NB4 (cell line): ENCODE results near the gene BTBD16.

Experiments
- DNase-seq: peaks from one replicate; pipeline ENCODE4 v3.0.0; 2010; ENCODE audit warnings: low read depth
- H3K4me3 ChIP-seq: one replicate; pipeline ENCODE4 v1.5.1; 2011; ENCODE audit warnings: mild to moderate bottlenecking, low read depth, low read length, moderate library complexity
- MAX ChIP-seq: IDR thresholded peaks from 2 replicates; pipeline ENCODE4 v1.6.1; 2011; ENCODE audit warnings: low read depth, low read length
- MYC ChIP-seq: IDR thresholded peaks from 2 replicates; pipeline ENCODE4 v1.6.1; 2011; ENCODE audit warnings: low read depth, low read length
- POLR2A ChIP-seq: IDR thresholded peaks from 2 replicates; pipeline ENCODE4 v1.6.1; 2011; ENCODE audit warnings: mild to moderate bottlenecking; ENCODE audit not compliant: insufficient read length; ENCODE audit errors: extremely low read depth
- TF ChIP-seq, protein P1 (sequence below): IDR thresholded peaks from one replicate; pipeline ENCODE4 v1.5.1; 2012; ENCODE audit warnings: low read depth, low read length

The BTBD16 gene

DNA sequence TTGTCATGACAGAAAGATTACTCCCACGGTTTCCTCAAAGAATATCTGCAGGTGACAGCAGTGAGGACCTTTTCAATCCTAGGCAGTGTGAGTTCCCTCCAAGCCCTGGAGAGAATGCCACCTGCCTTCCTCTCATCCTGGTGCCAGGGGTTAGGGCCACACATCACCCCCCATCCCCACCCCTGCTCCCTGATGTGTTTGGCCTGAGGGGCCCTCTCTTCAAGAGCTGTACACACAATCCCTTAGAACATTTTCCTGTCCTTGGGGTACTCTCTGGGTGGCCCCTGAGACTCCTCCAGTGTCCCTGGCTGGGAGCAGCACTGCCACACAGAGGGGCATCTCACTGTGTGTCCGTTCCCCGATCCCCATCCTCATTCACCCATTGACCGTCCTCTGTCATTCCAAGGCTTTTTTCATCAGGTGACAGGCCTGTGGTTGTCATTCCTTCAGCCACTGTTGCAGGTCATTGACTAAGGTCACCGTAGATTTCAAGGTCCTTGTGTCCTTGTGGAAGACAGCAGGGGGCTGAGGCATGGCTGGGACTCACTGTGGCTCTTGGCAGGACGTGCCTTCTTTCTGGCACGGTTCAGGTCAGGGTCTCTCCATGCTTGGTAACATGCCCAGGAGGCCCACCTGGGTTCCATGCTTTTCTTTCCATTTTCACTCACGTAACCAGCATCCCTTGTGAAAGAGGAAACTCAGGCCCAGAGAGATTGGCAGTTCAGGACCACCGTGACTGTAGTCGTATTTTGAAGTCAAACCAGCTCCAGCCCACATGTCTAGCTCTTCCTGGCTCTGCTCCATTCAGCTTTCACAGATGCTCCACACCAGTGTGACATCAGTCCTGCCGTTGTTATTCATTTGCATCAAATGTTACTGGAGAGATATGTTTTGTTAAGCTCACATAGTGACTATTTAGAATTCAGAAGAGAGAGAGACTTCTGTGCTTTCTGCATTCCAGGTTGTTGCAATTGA is 26.8 kb upstream of the BTBD16 start:
- TF ChIP-seq, protein P1, sequence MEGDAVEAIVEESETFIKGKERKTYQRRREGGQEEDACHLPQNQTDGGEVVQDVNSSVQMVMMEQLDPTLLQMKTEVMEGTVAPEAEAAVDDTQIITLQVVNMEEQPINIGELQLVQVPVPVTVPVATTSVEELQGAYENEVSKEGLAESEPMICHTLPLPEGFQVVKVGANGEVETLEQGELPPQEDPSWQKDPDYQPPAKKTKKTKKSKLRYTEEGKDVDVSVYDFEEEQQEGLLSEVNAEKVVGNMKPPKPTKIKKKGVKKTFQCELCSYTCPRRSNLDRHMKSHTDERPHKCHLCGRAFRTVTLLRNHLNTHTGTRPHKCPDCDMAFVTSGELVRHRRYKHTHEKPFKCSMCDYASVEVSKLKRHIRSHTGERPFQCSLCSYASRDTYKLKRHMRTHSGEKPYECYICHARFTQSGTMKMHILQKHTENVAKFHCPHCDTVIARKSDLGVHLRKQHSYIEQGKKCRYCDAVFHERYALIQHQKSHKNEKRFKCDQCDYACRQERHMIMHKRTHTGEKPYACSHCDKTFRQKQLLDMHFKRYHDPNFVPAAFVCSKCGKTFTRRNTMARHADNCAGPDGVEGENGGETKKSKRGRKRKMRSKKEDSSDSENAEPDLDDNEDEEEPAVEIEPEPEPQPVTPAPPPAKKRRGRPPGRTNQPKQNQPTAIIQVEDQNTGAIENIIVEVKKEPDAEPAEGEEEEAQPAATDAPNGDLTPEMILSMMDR = no peak
- no peak for TF ChIP-seq MAX
- TF ChIP-seq MYC = no peak
- TF ChIP-seq POLR2A = no peak
- H3K4me3 ChIP-seq = no peak overlapping the region
- no peak for DNase-seq

GRCh38 chr10:122245136-122245535 is 26.0 kb upstream of the BTBD16 start:
- no peak overlapping the region for H3K4me3 ChIP-seq
- no peak for DNase-seq
- TF ChIP-seq MAX (no peak), MYC (no peak), POLR2A (no peak)
- TF ChIP-seq, protein P1 = no peak

DNA sequence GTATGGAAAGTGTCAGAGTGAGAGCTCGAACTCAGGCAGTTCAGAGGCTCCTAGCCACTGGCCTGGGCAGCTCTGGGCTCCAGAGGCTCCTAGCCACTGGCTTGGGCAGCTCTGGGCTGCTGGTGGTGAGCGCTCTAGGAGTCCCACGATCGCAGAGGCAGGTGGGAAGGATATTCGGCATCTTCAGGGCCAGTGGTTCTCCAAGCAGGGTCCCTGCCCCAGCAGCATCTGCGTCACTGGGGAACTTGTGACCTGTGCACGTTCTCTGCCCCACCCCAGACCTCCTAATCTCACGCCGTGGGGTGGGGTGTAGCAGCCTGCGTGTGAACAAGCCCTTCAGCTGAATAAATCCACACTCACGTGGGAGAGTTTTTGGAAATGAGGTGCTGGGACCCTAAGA is 25.2 kb upstream of the BTBD16 start:
- DNase-seq = no peak
- H3K4me3 ChIP-seq = no peak overlapping the region
- TF ChIP-seq, protein P1 = no peak
- TF ChIP-seq POLR2A (no peak), MYC (no peak), MAX (no peak)

DNA sequence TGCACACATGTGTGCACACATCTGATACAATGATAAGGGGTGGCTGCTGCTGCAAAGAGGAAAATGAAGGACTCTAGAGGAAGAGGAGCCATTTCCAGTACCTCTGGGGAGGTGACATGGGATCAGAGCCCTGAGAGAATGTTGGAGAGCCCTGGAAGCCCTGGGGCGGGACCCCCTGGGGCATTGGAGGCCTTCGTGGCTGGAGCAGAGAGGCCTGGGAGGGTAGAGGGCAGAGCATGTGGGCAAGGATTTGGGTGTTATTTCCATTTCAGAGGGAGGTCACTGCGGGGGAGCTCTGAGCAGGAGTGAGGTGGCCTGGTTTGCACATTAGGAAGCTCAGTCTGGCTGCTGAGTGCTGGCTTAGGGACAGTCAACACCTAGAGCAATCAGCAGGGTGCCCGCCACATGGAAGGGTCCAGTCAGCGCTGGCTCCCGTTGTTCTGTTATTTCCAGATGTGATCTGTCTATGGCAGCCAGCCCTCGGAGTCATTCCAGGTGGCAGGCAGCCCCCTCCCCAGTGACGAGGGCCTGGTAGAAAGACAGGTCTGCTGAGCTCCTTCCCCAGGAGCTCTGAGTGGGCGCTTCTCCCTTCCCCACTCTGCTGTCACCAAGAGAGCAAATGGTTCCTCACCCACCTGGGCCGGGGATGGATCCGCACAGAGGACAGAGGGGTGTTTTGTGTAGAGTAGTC is 24.1 kb upstream of the BTBD16 start:
- H3K4me3 ChIP-seq = no peak overlapping the region
- TF ChIP-seq MAX (no peak), MYC (no peak), POLR2A (no peak)
- TF ChIP-seq, protein P1 = no peak
- DNase-seq = no peak

- no peak overlapping the region for H3K4me3 ChIP-seq
- TF ChIP-seq POLR2A (no peak), MAX (no peak), MYC (no peak)
- TF ChIP-seq, protein P1 = no peak
- DNase-seq = no peak
Observed at GRCh38 chr10:122248356-122249302, 22.5 kb upstream of the BTBD16 start.
